ENCODE results near the gene FBXL17.

FBXL17 gene

DNA sequence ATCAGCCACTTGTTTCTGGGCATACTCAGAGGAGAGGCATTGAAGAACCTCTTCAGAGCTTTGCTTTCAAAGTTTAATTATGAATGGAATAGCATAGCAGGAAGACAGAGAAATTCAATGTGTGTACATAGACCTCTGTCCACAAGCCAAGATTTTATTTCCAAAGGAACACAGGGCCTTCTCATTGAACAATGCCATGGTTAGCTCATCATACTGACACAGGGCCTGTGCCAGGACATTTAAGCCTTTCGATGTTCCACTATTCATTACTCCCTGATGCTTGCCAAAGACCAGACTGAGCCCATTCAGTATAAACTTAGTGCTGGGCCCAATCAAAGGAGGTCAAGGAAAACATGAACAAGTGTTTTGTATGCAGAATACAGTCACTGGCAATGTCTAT is 280.8 kb downstream of the FBXL17 start:
- Histone ChIP-seq H3K9me3 (ENCODE audit: control insufficient read depth, insufficient read depth, low read length) (no peaks in the 10 kb centered on the region), H3K4me3 (ENCODE audit: low read depth, low read length) (no peak overlapping the region), H3K27me3 (ENCODE audit: control insufficient read depth, insufficient read depth, low read length) (no peaks in the 10 kb centered on the region), H3K9ac (ENCODE audit: low read depth, low read length) (no peak overlapping the region), H3K36me3 (ENCODE audit: control insufficient read depth, insufficient read depth, low read length) (no peaks in the 10 kb centered on the region), H3K4me1 (ENCODE audit: control insufficient read depth, insufficient read depth, low read length) (peaks cover 15% of the 10 kb centered on the region)

- H3K4me3 ChIP-seq (ENCODE audit: low read depth, low read length): no peak overlapping the region
- no peak overlapping the region for H3K9ac ChIP-seq (ENCODE audit: low read depth, low read length)
- peaks cover 12% of the 10 kb centered on the region for H3K4me1 ChIP-seq (ENCODE audit: control insufficient read depth, insufficient read depth, low read length)
- H3K27me3 ChIP-seq (ENCODE audit: control insufficient read depth, insufficient read depth, low read length): no peaks in the 10 kb centered on the region
- H3K36me3 ChIP-seq (ENCODE audit: control insufficient read depth, insufficient read depth, low read length): no peaks in the 10 kb centered on the region
- H3K9me3 ChIP-seq (ENCODE audit: control insufficient read depth, insufficient read depth, low read length): no peaks in the 10 kb centered on the region
These were observed 287.1 kb downstream of the FBXL17 start for GRCh38 chr5:108094800-108095199.

DNA sequence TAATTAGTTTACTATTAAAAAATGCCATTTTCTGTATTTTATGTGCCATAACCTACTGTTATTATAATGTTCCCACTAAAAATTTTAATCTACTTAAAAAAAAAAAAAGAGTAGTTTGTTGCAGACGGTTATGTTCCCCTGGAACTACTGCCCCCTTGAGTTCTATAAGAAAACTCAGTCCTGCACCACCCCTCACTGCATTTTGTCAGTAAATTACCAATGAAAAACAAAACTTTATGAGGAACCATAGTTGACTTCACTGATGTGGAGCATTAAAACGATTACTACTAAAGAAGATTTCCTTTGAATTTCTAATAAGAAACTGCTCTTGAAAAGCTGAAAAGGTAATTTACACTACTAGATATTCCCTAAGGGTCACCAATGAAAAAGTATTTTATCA is 288.7 kb downstream of the FBXL17 start:
- H3K9ac ChIP-seq (ENCODE audit: low read depth, low read length): no peak overlapping the region
- no peak overlapping the region for H3K4me3 ChIP-seq (ENCODE audit: low read depth, low read length)
- no peaks in the 10 kb centered on the region for H3K36me3 ChIP-seq (ENCODE audit: control insufficient read depth, insufficient read depth, low read length)
- no peaks in the 10 kb centered on the region for H3K27me3 ChIP-seq (ENCODE audit: control insufficient read depth, insufficient read depth, low read length)
- peaks cover 12% of the 10 kb centered on the region for H3K4me1 ChIP-seq (ENCODE audit: control insufficient read depth, insufficient read depth, low read length)
- H3K9me3 ChIP-seq (ENCODE audit: control insufficient read depth, insufficient read depth, low read length): no peaks in the 10 kb centered on the region

DNA sequence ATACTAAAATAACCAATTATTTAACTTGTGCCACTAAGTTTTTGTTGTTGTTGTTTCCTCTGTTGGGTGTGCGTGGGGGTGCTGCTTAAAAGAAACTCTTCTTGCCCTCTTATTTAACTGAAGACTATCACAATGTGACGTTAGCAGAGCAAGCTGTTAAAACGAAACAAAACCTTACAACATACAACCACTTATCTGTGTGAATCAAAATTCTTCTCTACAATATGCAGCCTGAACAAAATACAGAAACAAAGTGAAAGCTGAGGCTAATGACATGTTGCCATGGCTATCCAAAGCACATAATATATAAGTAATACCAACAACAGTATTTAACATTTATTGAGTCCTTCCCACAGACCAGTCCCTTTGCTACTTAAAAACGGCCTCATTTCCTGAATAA is 291.0 kb downstream of the FBXL17 start:
- Histone ChIP-seq H3K36me3 (ENCODE audit: control insufficient read depth, insufficient read depth, low read length) (no peaks in the 10 kb centered on the region), H3K27me3 (ENCODE audit: control insufficient read depth, insufficient read depth, low read length) (no peaks in the 10 kb centered on the region), H3K4me1 (ENCODE audit: control insufficient read depth, insufficient read depth, low read length) (peaks cover 12% of the 10 kb centered on the region), H3K9me3 (ENCODE audit: control insufficient read depth, insufficient read depth, low read length) (no peaks in the 10 kb centered on the region), H3K9ac (ENCODE audit: low read depth, low read length) (no peak overlapping the region), H3K4me3 (ENCODE audit: low read depth, low read length) (no peak overlapping the region)

DNA sequence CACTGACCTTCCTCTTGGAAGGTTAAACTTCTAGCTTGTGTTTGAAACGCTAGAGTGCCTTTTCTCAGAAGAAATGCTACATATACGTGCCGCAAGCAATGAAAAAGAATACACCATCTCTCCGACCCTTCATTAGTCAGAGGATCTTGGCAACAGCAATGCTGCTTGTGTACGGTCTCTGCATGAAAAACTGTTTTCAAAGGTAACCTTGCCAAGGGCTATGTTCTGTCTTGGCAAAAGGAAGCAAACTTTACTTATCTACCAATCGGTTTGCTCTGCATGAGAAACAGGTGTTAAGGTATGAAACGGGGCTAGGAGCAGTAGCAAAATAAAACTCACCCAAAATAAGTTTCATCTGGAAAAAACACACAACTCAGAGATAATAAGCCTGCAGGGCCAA is 297.8 kb downstream of the FBXL17 start:
- Histone ChIP-seq H3K4me3 (ENCODE audit: low read depth, low read length) (no peak overlapping the region), H3K27me3 (ENCODE audit: control insufficient read depth, insufficient read depth, low read length) (no peaks in the 10 kb centered on the region), H3K4me1 (ENCODE audit: control insufficient read depth, insufficient read depth, low read length) (peaks cover 21% of the 10 kb centered on the region), H3K9me3 (ENCODE audit: control insufficient read depth, insufficient read depth, low read length) (no peaks in the 10 kb centered on the region), H3K9ac (ENCODE audit: low read depth, low read length) (no peak overlapping the region), H3K36me3 (ENCODE audit: control insufficient read depth, insufficient read depth, low read length) (no peaks in the 10 kb centered on the region)

DNA sequence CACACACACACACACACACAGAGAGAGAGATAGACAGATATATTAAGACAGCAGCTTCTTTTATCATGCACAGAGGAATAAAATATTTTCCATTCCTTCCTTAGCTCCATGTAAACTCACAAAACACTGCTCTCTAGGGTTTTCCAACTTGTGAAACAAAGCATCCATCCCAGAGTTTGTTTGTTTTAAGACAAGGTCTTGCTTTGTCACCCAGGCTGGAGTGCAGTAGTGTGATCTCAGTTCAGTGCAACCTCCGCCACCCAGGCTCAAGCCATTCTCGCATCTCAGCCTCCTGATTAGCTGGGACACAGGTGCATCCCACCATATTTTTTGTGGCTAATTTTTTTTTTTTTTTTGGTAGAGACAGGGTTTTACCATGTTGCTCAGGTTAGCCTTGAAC is 298.7 kb downstream of the FBXL17 start:
- Histone ChIP-seq H3K9me3 (ENCODE audit: control insufficient read depth, insufficient read depth, low read length) (no peaks in the 10 kb centered on the region), H3K4me3 (ENCODE audit: low read depth, low read length) (no peak overlapping the region), H3K36me3 (ENCODE audit: control insufficient read depth, insufficient read depth, low read length) (no peaks in the 10 kb centered on the region), H3K27me3 (ENCODE audit: control insufficient read depth, insufficient read depth, low read length) (no peaks in the 10 kb centered on the region), H3K9ac (ENCODE audit: low read depth, low read length) (no peak overlapping the region), H3K4me1 (ENCODE audit: control insufficient read depth, insufficient read depth, low read length) (peaks cover 26% of the 10 kb centered on the region)

DNA sequence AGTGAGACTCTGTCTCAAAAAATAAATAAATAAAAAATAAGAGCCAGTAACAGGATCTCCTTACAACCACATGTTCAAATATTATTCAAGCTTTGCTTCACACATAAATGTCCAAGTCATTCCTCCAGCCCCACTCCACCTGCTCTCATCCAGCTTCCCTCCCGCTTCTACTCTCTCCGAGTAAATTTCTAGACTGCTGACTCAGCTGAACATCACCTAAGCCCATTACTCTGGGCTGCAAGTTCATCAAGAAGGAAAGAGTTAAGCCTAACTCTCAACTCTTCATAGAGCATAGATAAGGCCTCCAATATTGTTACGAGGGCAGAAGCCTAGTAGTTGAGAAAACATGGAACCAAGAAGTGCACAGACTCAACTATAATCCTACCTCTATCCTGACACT is 300.2 kb downstream of the FBXL17 start:
- peaks cover 34% of the 10 kb centered on the region for H3K4me1 ChIP-seq (ENCODE audit: control insufficient read depth, insufficient read depth, low read length)
- no peaks in the 10 kb centered on the region for H3K36me3 ChIP-seq (ENCODE audit: control insufficient read depth, insufficient read depth, low read length)
- H3K4me3 ChIP-seq (ENCODE audit: low read depth, low read length): no peak overlapping the region
- no peak overlapping the region for H3K9ac ChIP-seq (ENCODE audit: low read depth, low read length)
- no peaks in the 10 kb centered on the region for H3K9me3 ChIP-seq (ENCODE audit: control insufficient read depth, insufficient read depth, low read length)
- no peaks in the 10 kb centered on the region for H3K27me3 ChIP-seq (ENCODE audit: control insufficient read depth, insufficient read depth, low read length)

- H3K36me3 ChIP-seq (ENCODE audit: control insufficient read depth, insufficient read depth, low read length): no peaks in the 10 kb centered on the region
- H3K9ac ChIP-seq (ENCODE audit: low read depth, low read length): no peak overlapping the region
- H3K4me3 ChIP-seq (ENCODE audit: low read depth, low read length): no peak overlapping the region
- peaks cover 39% of the 10 kb centered on the region for H3K4me1 ChIP-seq (ENCODE audit: control insufficient read depth, insufficient read depth, low read length)
- H3K27me3 ChIP-seq (ENCODE audit: control insufficient read depth, insufficient read depth, low read length): no peaks in the 10 kb centered on the region
- no peaks in the 10 kb centered on the region for H3K9me3 ChIP-seq (ENCODE audit: control insufficient read depth, insufficient read depth, low read length)
These were observed 302.1 kb downstream of the FBXL17 start for GRCh38 chr5:108079753-108080152.

DNA sequence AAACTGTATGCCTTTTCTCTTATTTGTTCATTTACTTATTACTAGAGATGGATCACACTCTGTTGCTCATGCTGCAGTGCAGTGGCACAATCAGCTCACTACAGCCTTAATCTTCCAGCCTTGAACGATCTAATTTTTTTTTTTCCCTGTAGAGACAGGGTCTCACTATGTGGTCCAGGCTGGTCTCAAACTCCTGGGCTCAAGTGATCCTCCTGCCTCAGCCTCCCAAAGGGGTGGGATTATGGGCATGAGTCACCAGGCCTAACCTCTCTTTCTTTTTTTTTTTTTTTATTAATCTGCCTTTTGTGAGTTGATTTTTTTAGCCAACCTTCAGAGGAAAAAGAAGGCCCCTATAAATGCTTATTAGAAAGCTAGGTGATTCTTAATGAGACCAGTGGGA is 303.0 kb downstream of the FBXL17 start:
- H3K4me1 ChIP-seq (ENCODE audit: control insufficient read depth, insufficient read depth, low read length): peaks cover 38% of the 10 kb centered on the region
- H3K36me3 ChIP-seq (ENCODE audit: control insufficient read depth, insufficient read depth, low read length): no peaks in the 10 kb centered on the region
- no peaks in the 10 kb centered on the region for H3K27me3 ChIP-seq (ENCODE audit: control insufficient read depth, insufficient read depth, low read length)
- no peak overlapping the region for H3K4me3 ChIP-seq (ENCODE audit: low read depth, low read length)
- H3K9ac ChIP-seq (ENCODE audit: low read depth, low read length): no peak overlapping the region
- H3K9me3 ChIP-seq (ENCODE audit: control insufficient read depth, insufficient read depth, low read length): no peaks in the 10 kb centered on the region

DNA sequence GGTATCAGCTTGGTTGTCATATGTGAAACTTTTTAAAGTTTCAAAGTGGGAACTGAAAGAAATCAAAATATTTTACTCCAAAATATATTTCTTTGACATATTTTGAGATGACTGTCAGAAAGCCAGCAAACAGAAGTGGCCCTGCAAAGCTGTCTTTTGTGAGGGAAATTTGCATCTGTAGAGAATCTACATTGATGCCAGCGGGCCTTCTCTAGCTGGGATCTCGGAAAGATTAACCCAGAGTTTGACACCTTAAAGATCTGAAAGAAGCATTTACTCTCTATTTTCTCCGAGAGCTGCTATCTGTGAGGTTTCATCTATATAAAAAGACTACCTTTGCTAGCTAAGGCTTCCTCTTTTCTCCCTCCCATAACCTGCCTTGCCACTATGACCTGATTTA is 303.6 kb downstream of the FBXL17 start:
- H3K4me3 ChIP-seq (ENCODE audit: low read depth, low read length): no peak overlapping the region
- H3K36me3 ChIP-seq (ENCODE audit: control insufficient read depth, insufficient read depth, low read length): no peaks in the 10 kb centered on the region
- H3K27me3 ChIP-seq (ENCODE audit: control insufficient read depth, insufficient read depth, low read length): no peaks in the 10 kb centered on the region
- no peaks in the 10 kb centered on the region for H3K9me3 ChIP-seq (ENCODE audit: control insufficient read depth, insufficient read depth, low read length)
- H3K9ac ChIP-seq (ENCODE audit: low read depth, low read length): no peak overlapping the region
- peaks cover 38% of the 10 kb centered on the region for H3K4me1 ChIP-seq (ENCODE audit: control insufficient read depth, insufficient read depth, low read length)

- Histone ChIP-seq H3K4me3 (ENCODE audit: low read depth, low read length) (no peak overlapping the region), H3K9ac (ENCODE audit: low read depth, low read length) (no peak overlapping the region), H3K27me3 (ENCODE audit: control insufficient read depth, insufficient read depth, low read length) (no peaks in the 10 kb centered on the region), H3K4me1 (ENCODE audit: control insufficient read depth, insufficient read depth, low read length) (peaks cover 22% of the 10 kb centered on the region), H3K9me3 (ENCODE audit: control insufficient read depth, insufficient read depth, low read length) (no peaks in the 10 kb centered on the region), H3K36me3 (ENCODE audit: control insufficient read depth, insufficient read depth, low read length) (no peaks in the 10 kb centered on the region)
These were observed 307.3 kb downstream of the FBXL17 start for GRCh38 chr5:108074626-108075025.

DNA sequence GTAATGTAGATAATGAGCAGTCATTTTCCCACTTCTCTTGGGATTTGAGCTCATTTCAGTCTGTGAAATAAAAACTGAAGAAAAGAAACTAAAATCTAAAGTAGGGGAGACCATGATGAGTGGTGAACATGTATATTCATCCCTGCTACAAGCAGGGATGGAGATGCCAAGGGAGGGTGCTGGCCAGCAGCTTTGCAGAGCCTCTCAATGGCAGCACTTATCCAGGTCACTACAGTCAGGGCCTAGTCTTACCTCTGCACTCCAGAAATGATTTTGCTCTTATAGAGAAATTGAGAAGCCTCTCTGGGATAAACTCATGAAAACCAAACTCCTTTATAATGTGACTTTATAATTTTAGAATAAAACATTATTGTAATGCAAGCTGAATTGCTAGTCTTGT is 317.6 kb downstream of the FBXL17 start:
- Histone ChIP-seq H3K9ac (ENCODE audit: low read depth, low read length) (no peak overlapping the region), H3K36me3 (ENCODE audit: control insufficient read depth, insufficient read depth, low read length) (no peaks in the 10 kb centered on the region), H3K9me3 (ENCODE audit: control insufficient read depth, insufficient read depth, low read length) (no peaks in the 10 kb centered on the region), H3K27me3 (ENCODE audit: control insufficient read depth, insufficient read depth, low read length) (no peaks in the 10 kb centered on the region), H3K4me1 (ENCODE audit: control insufficient read depth, insufficient read depth, low read length) (no peaks in the 10 kb centered on the region), H3K4me3 (ENCODE audit: low read depth, low read length) (no peak overlapping the region)

- H3K36me3 ChIP-seq (ENCODE audit: control insufficient read depth, insufficient read depth, low read length): no peaks in the 10 kb centered on the region
- no peak overlapping the region for H3K4me3 ChIP-seq (ENCODE audit: low read depth, low read length)
- H3K9me3 ChIP-seq (ENCODE audit: control insufficient read depth, insufficient read depth, low read length): no peaks in the 10 kb centered on the region
- no peaks in the 10 kb centered on the region for H3K27me3 ChIP-seq (ENCODE audit: control insufficient read depth, insufficient read depth, low read length)
- H3K4me1 ChIP-seq (ENCODE audit: control insufficient read depth, insufficient read depth, low read length): no peaks in the 10 kb centered on the region
- no peak overlapping the region for H3K9ac ChIP-seq (ENCODE audit: low read depth, low read length)
These were observed 320.0 kb downstream of the FBXL17 start for GRCh38 chr5:108061941-108062340.

Measured in iPS-15b (cell line).